Gastroesophageal sphincter (tissue), 4 donors: ENCODE data around the gene MGAT2. TPM values are rescaled to one million over a fixed set of nuclear protein-coding genes. Genes with fewer than 3 reads are reported as not detected.
A peak's percentile ranks its signal among the peaks of the same experiment; 100 is the strongest.

Experiments used
- ATAC-seq: fragments of 150-250 bp; one replicate; pipeline ENCODE4 v1.9.1; 2016; ENCODE audit warnings: mild to moderate bottlenecking, moderate library complexity
- H3K27ac ChIP-seq, 4 donors: fragments of 200-600 bp; sonication (generic) in 3 of 4; 1 replicate in 3 of 4; 2 replicates in 1 of 4; pipeline ENCODE4 v1.5.1; 2016 to 2019
- H3K27me3 ChIP-seq: fragments of 200-600 bp; sonication (generic); one replicate; pipeline ENCODE4 v1.5.1; 2019
- H3K36me3 ChIP-seq, 2 donors: fragments of 200-600 bp; sonication (generic); one replicate each; pipeline ENCODE4 v1.5.1; 2019; ENCODE audit warnings: control low read depth in 1 of 2
- H3K4me1 ChIP-seq, 3 donors: fragments of 200-600 bp; sonication (generic); 1 replicate in 2 of 3; 2 replicates in 1 of 3; pipeline ENCODE4 v1.5.1; 2016 to 2019; ENCODE audit warnings: control low read depth in 2 of 3
- H3K4me3 ChIP-seq, 2 donors: fragments of 200-600 bp; sonication (generic); one replicate each; pipeline ENCODE4 v1.5.1; 2019; ENCODE audit warnings: mild to moderate bottlenecking in 1 of 2, moderate library complexity in 1 of 2
- H3K9me3 ChIP-seq, 3 donors: fragments of 200-600 bp; sonication (generic); one replicate each; pipeline ENCODE4 v1.5.1; 2017 to 2019; ENCODE audit warnings: control low read depth in 2 of 3
- CTCF ChIP-seq, 4 experiments: fragments of 200-600 bp in 2 of 4; fragments of 450-650 bp in 2 of 4; sonication (generic) in 1 of 4; IDR thresholded peaks; one replicate each; pipeline ENCODE4 v1.5.1; 2017 to 2019; ENCODE audit warnings: antibody characterized with exemption in 4 of 4, mild to moderate bottlenecking in 2 of 4, moderate library complexity in 2 of 4
- EP300 ChIP-seq: sonication (generic); formaldehyde crosslinking; IDR thresholded peaks from one replicate; pipeline ENCODE4 v1.6.1; 2017; ENCODE audit warnings: antibody characterized with exemption, mild to moderate bottlenecking
- POLR2A ChIP-seq, 2 donors: fragments of 450-650 bp; IDR thresholded peaks; one replicate each; pipeline ENCODE4 v1.6.1; 2017; ENCODE audit warnings: antibody characterized with exemption in 2 of 2, mild to moderate bottlenecking in 2 of 2, moderate library complexity in 1 of 2
- POLR2AphosphoS5 ChIP-seq: sonication (generic); formaldehyde crosslinking; IDR thresholded peaks from one replicate; pipeline ENCODE4 v1.6.1; 2017; ENCODE audit warnings: antibody characterized with exemption
- WGBS, 2 donors: methylation state at CpG; one replicate each; pipeline ENCODE4 v1.1.5; 2018; ENCODE audit warnings: low coverage in 1 of 2; 5-methylcytosine and 5-hydroxymethylcytosine counted together
- total RNA-seq, 4 donors: library from RNA; depleted of rRNA; stranded (reverse); fragments of >200 nt; gene quantifications; one replicate each; pipeline ENCODE4 v1.1.0, GENCODE V29; 2016

Gene MGAT2
- total RNA-seq, 4 donors from 2014 or later = 17.4 to 29.8 (median 23.0) TPM

GRCh38 chr14:49619730-49620129 is 869 bp upstream of the MGAT2 start:
- no peak for TF ChIP-seq EP300
- no peak for TF ChIP-seq POLR2A (IDR thresholded peaks at IDR 0.05)
- no peak for TF ChIP-seq POLR2AphosphoS5
- TF ChIP-seq CTCF (IDR thresholded peaks at IDR 0.05) = no peak
- no peaks in the 10 kb centered on the region for H3K27me3 ChIP-seq
- 0 to 1% methylated on average over 11 of the region's 11 CpGs for WGBS, 2 donors
- peaks cover 5 to 59% (median 21%) of the 10 kb centered on the region in 3 donors for H3K4me1 ChIP-seq
- ATAC-seq = no peak
- H3K36me3 ChIP-seq = peaks cover 0 to 38% of the 10 kb centered on the region in 2 donors
- peak overlapping the region; percentile 78 to 86 for H3K4me3 ChIP-seq
- H3K9me3 ChIP-seq = no peaks in the 10 kb centered on the region
- H3K27ac ChIP-seq = peak overlapping the region; percentile 89 to 95 (median 92)

- ATAC-seq = peak; percentile 56
- WGBS, 2 donors = 10% methylated on average over 6 of the region's 65 CpGs; no CpG with 5 or more reads in 1 of the 2 donors
- no peak for TF ChIP-seq EP300
- TF ChIP-seq CTCF (IDR thresholded peaks at IDR 0.05) = no peak
- no peak for TF ChIP-seq POLR2A (IDR thresholded peaks at IDR 0.05)
- TF ChIP-seq POLR2AphosphoS5 = no peak
Measured at GRCh38 chr14:49621114-49621881, 699 bp downstream of the MGAT2 start.

GRCh38 chr14:49622022-49622607 is 1.5 kb downstream of the MGAT2 start:
- H3K9me3 ChIP-seq = no peaks in the 10 kb centered on the region
- no peak for ATAC-seq
- H3K4me3 ChIP-seq = peak overlapping the region; percentile 78 to 86
- H3K27ac ChIP-seq = peak overlapping the region in 2 of 4 donors; percentile 1 to 92
- H3K36me3 ChIP-seq = peaks cover 0 to 38% of the 10 kb centered on the region in 2 donors
- peaks cover 5 to 59% (median 21%) of the 10 kb centered on the region in 3 donors for H3K4me1 ChIP-seq
- no peaks in the 10 kb centered on the region for H3K27me3 ChIP-seq
- TF ChIP-seq POLR2A (IDR thresholded peaks at IDR 0.05) (no peak), EP300 (no peak), POLR2AphosphoS5 (no peak), CTCF (IDR thresholded peaks at IDR 0.05) (no peak)
- WGBS, 2 donors = 51 to 73% methylated on average over 2 to 3 of the region's 3 CpGs

More at GRCh38 chr14:49621114-49621881, 699 bp downstream of the MGAT2 start:
- Histone ChIP-seq H3K36me3 (peaks cover 0 to 38% of the 10 kb centered on the region in 2 donors), H3K9me3 (no peaks in the 10 kb centered on the region), H3K4me3 (peak overlapping the region; percentile 78 to 86), H3K27me3 (no peaks in the 10 kb centered on the region), H3K4me1 (peaks cover 5 to 59% (median 21%) of the 10 kb centered on the region in 3 donors), H3K27ac (peak overlapping the region; percentile 89 to 95 (median 92))

- H3K4me3 ChIP-seq = no peak overlapping the region
- H3K27ac ChIP-seq = peak overlapping the region in 1 of 4 donors; percentile 1
- 40 to 57% methylated on average over 3 of the region's 3 CpGs for WGBS, 2 donors
- no peaks in the 10 kb centered on the region for H3K27me3 ChIP-seq
- peaks cover 5 to 50% (median 21%) of the 10 kb centered on the region in 3 donors for H3K4me1 ChIP-seq
- no peak for TF ChIP-seq POLR2AphosphoS5
- TF ChIP-seq POLR2A (IDR thresholded peaks at IDR 0.05) = no peak
- TF ChIP-seq EP300 = no peak
- no peak for TF ChIP-seq CTCF (IDR thresholded peaks at IDR 0.05)
- H3K36me3 ChIP-seq = peaks cover 0 to 30% of the 10 kb centered on the region in 2 donors
- no peaks in the 10 kb centered on the region for H3K9me3 ChIP-seq
- no peak for ATAC-seq
Measured at GRCh38 chr14:49623387-49623786, 2.8 kb downstream of the MGAT2 start.
